HG03066 (cell line): ENCODE results near the gene RSAD1.

Experiments
- ATAC-seq: cut with Tn5 transposase; IDR thresholded peaks from one replicate; pipeline ENCODE4 v1.9.1; 2021; ENCODE audit warnings: low read depth; ENCODE audit not compliant: unreplicated experiment

Gene RSAD1

DNA sequence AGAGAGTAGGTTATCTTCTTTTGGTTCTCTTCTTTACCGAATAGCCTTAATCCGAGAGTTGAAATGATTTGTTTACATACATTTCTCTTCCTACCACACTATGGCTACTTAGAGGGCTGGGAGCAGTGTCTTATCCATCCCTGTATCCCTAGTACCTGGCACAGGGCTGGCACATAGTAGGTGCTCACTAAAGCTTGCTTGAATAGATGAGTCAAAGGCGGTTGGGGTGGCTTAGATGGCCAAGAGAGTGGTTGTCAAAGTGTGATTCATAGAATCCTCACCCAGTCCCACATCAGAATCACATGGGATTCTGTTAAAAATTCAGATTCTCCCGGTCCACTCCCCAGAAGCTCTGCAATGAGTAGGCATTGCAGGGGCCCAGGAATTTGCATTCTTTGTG is 21.0 kb upstream of the RSAD1 start:
- no peak for ATAC-seq

- no peak for ATAC-seq
Measured at GRCh38 chr17:50458270-50458669, 20.4 kb upstream of the RSAD1 start.

DNA sequence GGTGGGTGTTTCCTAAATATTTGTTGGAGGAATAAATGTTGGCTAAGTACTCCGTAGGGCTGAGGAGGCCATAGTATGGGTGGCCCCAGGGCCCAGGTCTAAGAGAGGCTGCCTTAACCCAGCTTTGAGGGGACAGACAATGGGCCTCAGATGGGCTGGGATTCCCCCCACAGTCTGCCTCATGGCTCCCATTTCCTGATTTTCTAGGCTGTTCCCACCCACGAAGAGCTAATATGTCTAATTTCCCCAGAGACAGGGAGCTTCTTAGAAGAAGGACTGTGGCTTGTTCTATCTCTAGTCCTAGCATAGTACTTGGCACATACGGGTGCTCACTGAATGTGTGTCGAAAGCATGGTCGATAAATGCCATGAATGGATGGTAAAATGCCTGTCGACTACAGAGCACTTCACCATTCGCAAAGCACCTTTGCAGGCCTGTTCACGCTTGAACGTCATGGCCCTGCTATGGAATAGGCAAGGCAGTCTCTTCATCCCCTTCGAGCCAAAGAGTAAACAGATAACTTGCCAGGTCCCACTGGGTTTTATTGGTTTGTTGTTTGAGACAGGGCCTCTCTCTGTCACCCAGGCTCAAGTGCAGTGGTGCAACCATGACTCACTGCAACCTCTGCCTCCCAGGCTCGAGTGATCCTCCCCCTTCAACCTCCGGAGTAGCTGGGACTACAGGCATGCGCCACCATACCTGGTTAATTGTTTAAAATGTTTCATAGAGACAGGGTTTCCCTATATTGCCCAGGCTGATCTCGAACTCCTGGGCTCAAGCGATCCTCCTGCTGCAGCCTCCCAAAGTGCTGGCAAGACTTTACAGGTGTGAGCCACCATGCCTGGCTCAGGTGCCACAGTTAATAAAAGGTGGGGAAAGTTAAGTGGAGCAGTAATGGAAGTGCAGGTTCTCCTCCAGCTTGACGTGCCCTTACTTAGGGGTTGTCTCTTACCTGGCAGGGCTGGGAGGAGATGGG is 19.7 kb upstream of the RSAD1 start:
- no peak for ATAC-seq

DNA sequence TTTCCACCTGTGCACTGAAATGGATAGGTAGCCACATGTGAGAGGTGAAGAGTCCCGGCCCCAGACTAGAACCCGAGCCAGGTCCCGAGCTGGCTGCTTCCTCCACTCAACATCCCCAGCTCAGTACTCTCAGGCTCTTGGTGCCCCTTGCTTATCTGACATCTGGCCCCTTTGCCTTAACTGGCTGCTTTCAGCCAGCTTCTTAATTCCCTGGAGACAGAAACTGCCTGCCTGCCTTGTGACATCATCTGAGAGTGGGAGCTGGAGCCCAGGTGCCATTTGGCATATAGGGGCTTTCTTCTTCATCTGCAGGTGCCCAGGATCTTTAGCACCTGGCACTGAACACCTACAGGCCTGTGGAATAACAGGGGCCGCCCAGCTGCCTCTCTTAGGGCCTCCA is 18.9 kb upstream of the RSAD1 start:
- no peak for ATAC-seq

DNA sequence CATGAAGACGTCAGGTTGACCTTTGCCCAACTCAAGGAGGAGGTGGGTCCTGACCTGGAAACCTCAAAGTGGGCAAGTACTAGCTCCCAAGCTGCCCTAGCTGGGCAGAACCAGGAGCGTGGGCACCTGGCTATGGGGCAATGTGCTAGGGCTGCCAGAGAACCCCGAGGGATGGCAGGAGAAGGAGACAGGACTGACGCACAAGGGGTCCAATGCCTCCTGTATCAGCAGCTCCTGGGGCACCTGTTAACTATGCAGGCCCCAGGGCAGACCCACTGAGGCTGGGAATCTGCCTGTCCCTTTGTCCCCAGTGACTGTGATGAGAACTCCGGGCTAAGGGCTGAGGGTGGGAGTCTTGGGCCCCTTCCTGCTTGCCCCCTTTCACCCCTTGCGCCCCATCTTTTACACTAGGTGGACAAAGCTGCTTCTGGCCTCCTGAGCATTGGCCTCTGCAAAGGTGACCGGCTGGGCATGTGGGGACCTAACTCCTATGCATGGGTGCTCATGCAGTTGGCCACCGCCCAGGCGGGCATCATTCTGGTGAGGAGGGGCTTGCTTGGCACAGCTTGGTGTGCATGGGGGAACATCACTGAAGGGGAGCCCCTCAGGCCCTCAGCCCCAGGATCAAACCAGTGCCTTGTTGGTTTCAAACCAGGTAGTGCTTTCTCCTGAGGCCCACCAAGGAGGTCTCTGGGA is 17.7 kb upstream of the RSAD1 start:
- ATAC-seq = no peak

- ATAC-seq = no peak
Measured at GRCh38 chr17:50461550-50462132, 17.0 kb upstream of the RSAD1 start.

GRCh38 chr17:50462446-50462845 is 16.2 kb upstream of the RSAD1 start:
- no peak for ATAC-seq

DNA sequence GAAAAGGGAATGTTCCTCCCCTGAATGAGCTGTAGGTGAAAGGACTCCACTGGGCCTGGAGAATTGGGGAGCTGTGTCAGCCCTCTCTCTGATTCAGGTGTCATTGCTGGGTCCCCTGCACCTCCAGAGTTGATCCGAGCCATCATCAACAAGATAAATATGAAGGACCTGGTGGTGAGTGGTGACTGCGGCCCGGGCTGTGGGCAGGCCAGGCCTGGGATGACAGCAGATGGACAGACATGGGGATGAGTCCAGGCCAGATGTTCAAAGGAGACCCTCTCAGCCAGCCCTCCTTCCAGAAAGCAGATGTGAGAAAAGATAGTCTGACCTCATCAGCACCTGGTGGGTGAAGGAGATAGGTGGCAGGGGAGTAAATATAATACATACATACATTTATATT is 14.5 kb upstream of the RSAD1 start:
- no peak for ATAC-seq

DNA sequence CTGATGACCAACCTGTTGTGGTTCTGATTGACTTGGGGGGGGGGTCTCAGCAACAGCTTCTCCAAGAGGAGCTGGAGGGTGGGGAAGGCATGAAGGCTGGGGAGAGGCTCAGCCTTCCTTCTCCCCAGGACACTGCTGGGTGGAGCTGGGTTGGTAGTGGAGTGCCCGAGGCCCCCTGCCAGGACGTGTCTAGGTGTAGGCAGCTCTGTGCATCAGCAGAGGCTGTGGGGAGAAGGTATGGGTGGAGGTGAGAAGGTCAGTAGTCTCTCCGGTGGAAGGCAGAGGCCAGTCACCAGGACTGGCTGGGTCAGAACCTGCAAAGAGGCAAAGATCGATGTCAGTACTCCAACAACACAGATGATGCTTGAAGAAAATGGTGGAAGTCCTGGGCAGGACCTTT is 13.9 kb upstream of the RSAD1 start:
- ATAC-seq = no peak

- ATAC-seq = no peak
Measured at GRCh38 chr17:50465171-50465570, 13.5 kb upstream of the RSAD1 start.

DNA sequence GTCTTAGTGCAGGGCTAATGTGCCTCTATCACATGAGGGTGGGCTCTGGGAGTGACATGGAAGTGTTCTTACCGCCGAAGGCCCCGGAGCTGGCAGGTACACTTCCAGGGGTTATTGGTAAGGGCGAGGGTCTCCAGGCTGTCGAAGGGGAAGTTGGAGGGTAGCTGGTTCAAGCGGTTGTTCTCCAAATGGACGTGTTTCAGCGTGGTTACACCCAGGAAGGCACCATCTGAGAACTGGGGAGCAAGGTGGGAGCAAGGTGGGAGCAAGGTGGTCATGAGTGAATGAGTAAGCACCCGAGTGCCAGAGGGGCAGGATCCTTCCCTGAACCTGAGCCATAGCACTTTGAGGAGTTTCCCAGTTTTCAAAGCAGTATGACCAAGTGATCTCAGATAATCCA is 13.0 kb upstream of the RSAD1 start:
- ATAC-seq = no peak

- ATAC-seq = no peak
Measured at GRCh38 chr17:50466371-50467113, 12.1 kb upstream of the RSAD1 start.

DNA sequence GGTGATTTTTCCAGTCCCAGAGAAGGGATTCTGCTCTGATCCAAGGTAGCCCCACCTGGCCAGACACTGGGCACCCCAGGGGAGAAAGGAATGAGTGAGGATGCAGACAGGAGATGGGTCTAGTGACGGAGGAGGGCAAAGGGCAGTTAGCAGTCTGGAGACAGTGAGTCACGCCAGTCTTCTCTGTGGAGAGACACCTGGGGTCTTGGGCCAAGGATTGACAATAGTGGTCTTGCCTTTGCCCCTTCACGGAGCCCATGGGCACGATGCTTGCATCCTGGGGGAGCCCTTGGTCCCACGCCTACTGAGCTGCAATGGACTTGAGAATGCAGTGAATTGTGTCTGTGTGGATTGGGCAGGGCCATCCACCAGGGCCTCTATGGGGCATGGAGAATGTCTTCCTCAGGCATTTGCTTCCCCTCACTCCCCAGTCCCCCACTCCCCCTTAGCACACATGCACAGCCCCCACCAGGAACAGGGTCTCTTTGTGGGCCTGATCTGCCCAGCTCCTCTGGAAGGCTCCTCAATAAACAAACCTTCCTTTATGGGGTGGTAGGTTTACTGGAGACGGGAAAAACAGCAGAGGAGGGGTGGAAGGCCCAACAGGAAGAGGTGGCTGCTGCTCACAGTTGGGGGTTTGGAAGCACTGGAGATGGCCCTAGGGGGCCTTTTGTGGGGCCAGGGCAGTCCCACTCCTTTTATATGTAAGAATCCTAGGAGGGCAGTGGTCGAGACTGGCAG is 11.4 kb upstream of the RSAD1 start:
- no peak for ATAC-seq

DNA sequence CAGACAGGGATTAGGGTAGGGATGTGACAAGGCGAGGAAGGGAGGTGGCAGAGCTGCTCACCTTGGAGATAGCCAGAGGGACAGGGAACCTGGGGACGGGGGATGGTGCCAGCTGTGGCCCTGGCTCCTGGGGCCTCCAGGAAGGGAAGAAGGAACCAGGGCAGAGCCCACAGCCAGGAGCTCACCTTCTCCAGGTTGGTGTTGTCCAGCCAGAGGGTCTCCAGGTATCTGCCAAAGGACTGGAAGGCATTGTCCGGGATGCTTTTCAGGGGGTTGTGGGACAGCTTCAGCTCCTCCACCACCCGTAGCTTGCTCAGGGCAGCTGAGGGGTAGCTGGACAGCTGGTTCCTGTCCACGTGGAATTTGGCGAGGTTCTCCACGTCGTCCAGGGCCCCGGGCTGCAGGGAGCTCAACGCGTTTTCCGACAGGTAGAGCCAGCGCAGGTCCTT is 10.8 kb upstream of the RSAD1 start:
- ATAC-seq = no peak

DNA sequence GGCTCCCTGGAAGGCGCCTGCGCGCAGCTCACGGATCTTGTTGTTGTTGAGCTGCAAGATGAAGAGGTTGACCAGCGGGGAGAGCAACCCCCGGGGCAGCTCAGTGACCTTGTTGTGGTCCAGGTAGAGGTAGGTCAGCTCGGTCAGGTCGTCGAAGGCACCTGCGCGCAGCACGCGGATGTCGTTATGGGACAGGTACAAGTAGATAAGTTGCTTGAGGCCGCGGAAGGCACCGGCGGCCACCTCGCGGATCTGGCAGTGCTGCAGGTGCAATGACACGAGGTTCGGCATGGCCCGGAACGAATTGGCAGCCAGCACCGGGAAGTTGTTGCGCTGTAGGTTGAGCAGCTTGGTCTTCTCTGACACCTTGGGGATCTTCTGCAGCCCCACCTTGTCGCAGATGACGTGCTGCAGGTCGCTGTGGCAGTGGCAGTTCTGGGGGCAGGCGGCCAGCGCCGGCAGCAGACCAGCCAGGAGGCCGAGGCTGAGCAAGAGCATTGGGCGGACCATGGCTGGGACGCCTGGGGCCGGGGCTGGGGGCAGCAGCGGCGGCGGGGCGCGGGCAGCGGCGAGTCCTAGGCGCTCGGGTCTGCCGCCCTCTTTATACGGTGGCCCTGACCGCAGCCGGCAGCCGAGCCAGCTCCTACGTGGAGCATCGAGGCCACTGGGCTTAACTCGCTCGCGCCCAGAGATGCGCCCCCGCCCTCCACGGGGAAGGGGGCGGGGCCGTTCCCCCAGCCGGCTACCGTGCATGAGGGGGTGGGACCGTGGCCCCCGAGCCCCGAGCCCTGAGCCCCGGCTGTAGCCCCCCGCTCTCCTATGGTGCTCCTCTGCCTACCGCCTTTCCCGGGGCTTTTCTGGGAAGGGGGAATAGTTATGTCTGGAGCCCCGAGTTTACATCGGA is 10.1 kb upstream of the RSAD1 start, which contains the start of gene CHAD:
Gene CHAD (minus strand): TSS at position 577 of the 904 bp plus-strand sequence. CDS start 67 bp downstream, at position 510.
- no peak for ATAC-seq

DNA sequence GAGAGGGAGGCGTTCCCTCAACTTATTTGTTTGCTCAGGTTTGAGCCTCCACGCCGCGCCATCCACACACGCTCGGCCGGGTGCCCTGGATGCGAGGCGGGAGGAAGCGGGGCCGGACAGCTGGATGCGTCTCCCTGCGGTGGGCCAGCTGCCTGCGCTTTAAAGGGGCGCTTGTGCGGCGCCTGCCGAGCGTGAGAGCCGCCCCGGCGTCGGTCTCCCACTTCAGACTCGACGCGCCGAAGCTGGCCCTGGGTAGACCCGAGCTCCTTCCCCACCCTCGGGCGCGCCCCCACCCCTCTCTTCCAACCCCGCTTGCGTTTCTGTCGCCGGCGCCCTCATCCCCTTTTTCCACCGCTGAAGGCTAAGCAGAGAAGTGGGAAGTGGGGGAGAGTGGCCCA is 9.5 kb upstream of the RSAD1 start:
- ATAC-seq = no peak

DNA sequence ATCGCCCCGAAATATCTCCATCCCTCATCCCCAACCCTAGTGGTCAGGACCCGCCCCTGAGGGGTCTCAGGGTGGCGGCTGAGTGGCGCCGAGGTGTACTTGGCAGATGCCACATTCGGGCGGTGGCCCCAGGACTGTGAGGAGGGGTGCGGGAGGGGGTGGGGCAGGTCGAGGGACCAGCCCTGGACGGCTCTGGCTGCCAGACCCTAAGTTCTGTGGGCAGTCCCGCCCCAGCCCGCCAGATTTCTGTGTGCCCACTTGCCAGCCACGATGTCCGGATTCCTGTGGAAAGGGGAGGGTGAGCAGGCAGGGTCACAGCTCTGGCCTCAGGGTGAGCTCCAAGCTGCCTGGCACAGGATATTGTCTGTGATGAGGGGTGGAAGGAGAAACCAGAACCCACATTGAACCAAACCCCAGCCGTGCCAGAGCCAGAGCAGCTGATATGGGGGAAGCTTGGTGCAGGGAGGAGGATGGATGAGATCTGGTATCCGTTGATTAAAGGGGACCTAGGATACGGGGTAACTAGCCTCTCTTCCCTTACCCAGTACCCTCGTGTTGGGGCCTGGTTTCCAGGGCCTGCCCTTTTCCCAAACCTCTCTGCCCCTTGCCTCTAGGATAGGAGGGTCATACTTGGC is 8.9 kb upstream of the RSAD1 start:
- ATAC-seq = no peak

GRCh38 chr17:50470426-50470825 is 8.2 kb upstream of the RSAD1 start:
- ATAC-seq = no peak
